ENCODE data around the gene WDR45.

- TF ChIP-seq GATA2 (IDR thresholded peaks at IDR 0.05; ENCODE audit: low read depth, low read length) (no peak), GATA3 (IDR thresholded peaks at IDR 0.05; ENCODE audit: low read depth, low read length) (no peak)
These were observed 13.0 kb downstream of the WDR45 start for GRCh38 chrX:49066690-49067089.

All from SH-SY5Y (cell line).